WTC11 (cell line): ENCODE data around the gene RANBP6. TPM values are rescaled to one million over a fixed set of nuclear protein-coding genes. Genes with fewer than 3 reads are reported as not detected.

Experiments
- ATAC-seq: fragments of 200-7000 bp; cut with Tn5 transposase; 2 replicates; pipeline ENCODE4 v1.10.0; 2021; ENCODE audit warnings: mild to moderate bottlenecking, moderate library complexity
- CTCF ChIA-PET: fragments of 300-600 bp; sonication (Branson Sonifier 250); formaldehyde crosslinking; loops from one replicate; lab custom pipeline; 2021; ENCODE audit warnings: antibody characterized with exemption; lab: Charles Lee
- POLR2A ChIA-PET: fragments of 350-600 bp; sonication (Branson Sonifier 250); formaldehyde crosslinking; loops from one replicate; lab custom pipeline; 2021; ENCODE audit warnings: antibody characterized with exemption; lab: Charles Lee
- DNase-seq: peaks from one replicate; pipeline ENCODE4 v3.0.0; 2021; ENCODE audit warnings: low spot score
- H3K27ac Mint-ChIP-seq: 2 replicates; pipeline ENCODE4 v1.8.0; 2021; ENCODE audit warnings: mixed read lengths
- H3K27me3 Mint-ChIP-seq: 2 replicates; pipeline ENCODE4 v1.8.0; 2021; ENCODE audit warnings: low read depth, mild to moderate bottlenecking, moderate library complexity, mixed read lengths
- H3K36me3 Mint-ChIP-seq: 2 replicates; pipeline ENCODE4 v1.8.0; 2021; ENCODE audit warnings: mixed read lengths
- H3K4me1 Mint-ChIP-seq: 2 replicates; pipeline ENCODE4 v1.8.0; 2022; ENCODE audit warnings: mixed read lengths
- H3K4me3 Mint-ChIP-seq: 2 replicates; pipeline ENCODE4 v1.8.0; 2021; ENCODE audit warnings: mild to moderate bottlenecking, moderate library complexity, mixed read lengths
- H3K9me3 Mint-ChIP-seq: 2 replicates; pipeline ENCODE4 v1.8.0; 2021; ENCODE audit warnings: mixed read lengths
- CBFB ChIP-seq: sonication (generic); formaldehyde crosslinking; IDR thresholded peaks from 2 replicates; pipeline ENCODE4 v1.8.1; 2022; ENCODE audit warnings: mild to moderate bottlenecking, low read depth, missing genetic modification reagents
- CREB1 ChIP-seq: sonication (generic); formaldehyde crosslinking; IDR thresholded peaks from 2 replicates; pipeline ENCODE4 v1.8.0; 2023; ENCODE audit warnings: mild to moderate bottlenecking, missing genetic modification reagents
- FOXJ3 ChIP-seq: sonication (generic); formaldehyde crosslinking; IDR thresholded peaks from 2 replicates; pipeline ENCODE4 v1.9.0; 2021; ENCODE audit warnings: missing genetic modification reagents, mild to moderate bottlenecking, borderline replicate concordance
- GTF2I ChIP-seq: fragments of 250-450 bp; sonication (Bioruptor Pico); conservative IDR thresholded peaks from 2 replicates; pipeline ENCODE4 v1.4.0; 2021; ENCODE audit warnings: mild to moderate bottlenecking
- HMGA2 ChIP-seq: fragments of 250-450 bp; sonication (Bioruptor Pico); IDR thresholded peaks from 2 replicates; pipeline ENCODE4 v1.4.0; 2021; ENCODE audit warnings: mild to moderate bottlenecking, moderate library complexity
- NFYB ChIP-seq: sonication (generic); formaldehyde crosslinking; conservative IDR thresholded peaks from 2 replicates; pipeline ENCODE4 v1.8.0; 2022; ENCODE audit warnings: low read depth, missing genetic modification reagents
- NR1H2 ChIP-seq: sonication (generic); formaldehyde crosslinking; IDR thresholded peaks from 2 replicates; pipeline ENCODE4 v1.9.0; 2021; ENCODE audit warnings: mild to moderate bottlenecking, moderate library complexity, missing genetic modification reagents
- PRRX2 ChIP-seq: fragments of 250-450 bp; sonication (Bioruptor Pico); IDR thresholded peaks from 2 replicates; pipeline ENCODE4 v1.8.0; 2021; ENCODE audit warnings: mild to moderate bottlenecking
- ZNF219 ChIP-seq: sonication (generic); formaldehyde crosslinking; IDR thresholded peaks from 2 replicates; pipeline ENCODE4 v1.8.0; 2023; ENCODE audit warnings: missing genetic modification reagents, mild to moderate bottlenecking, borderline replicate concordance
- ZNF263 ChIP-seq: sonication (generic); formaldehyde crosslinking; IDR thresholded peaks from 2 replicates; pipeline ENCODE4 v1.8.1; 2022; ENCODE audit warnings: low read depth, mild to moderate bottlenecking, moderate library complexity, missing genetic modification reagents
- total RNA-seq: library from RNA; stranded (reverse); gene quantifications from 3 replicates; pipeline ENCODE4 v1.2.3, GENCODE V29; 2021
- TF ChIP-seq, protein P1 (sequence below): fragments of 200-600 bp; IDR thresholded peaks from 2 replicates; pipeline ENCODE4 v1.8.0; 2022; ENCODE audit warnings: antibody characterized with exemption
- TF ChIP-seq, protein P2 (sequence below): fragments of 250-450 bp; sonication (Bioruptor Pico); IDR thresholded peaks from 2 replicates; pipeline ENCODE4 v1.9.0; 2021; ENCODE audit warnings: mild to moderate bottlenecking
- TF ChIP-seq, protein P3 (sequence below): fragments of 250-450 bp; sonication (Bioruptor Pico); conservative IDR thresholded peaks from 2 replicates; pipeline ENCODE4 v1.9.0; 2021; ENCODE audit warnings: mild to moderate bottlenecking
- TF ChIP-seq, protein P4 (sequence below): sonication (generic); formaldehyde crosslinking; IDR thresholded peaks from 2 replicates; pipeline ENCODE4 v1.8.1; 2023; ENCODE audit warnings: mild to moderate bottlenecking, missing genetic modification reagents
- TF ChIP-seq, protein P5 (sequence below): fragments of 250-450 bp; sonication (Bioruptor Pico); IDR thresholded peaks from 2 replicates; pipeline ENCODE4 v2.1.2; 2022; ENCODE audit warnings: mild to moderate bottlenecking, moderate library complexity
- TF ChIP-seq, protein P6 (sequence below): sonication (generic); formaldehyde crosslinking; IDR thresholded peaks from 2 replicates; pipeline ENCODE4 v1.8.0; 2023; ENCODE audit warnings: missing genetic modification reagents
- TF ChIP-seq, protein P7 (sequence below): fragments of 250-450 bp; sonication (Bioruptor Pico); IDR thresholded peaks from 2 replicates; pipeline ENCODE4 v1.8.0; 2021; ENCODE audit warnings: mild to moderate bottlenecking
- TF ChIP-seq, protein P8 (sequence below): sonication (generic); formaldehyde crosslinking; IDR thresholded peaks from 2 replicates; pipeline ENCODE4 v1.8.0; 2022; ENCODE audit warnings: missing genetic modification reagents

Gene RANBP6
- total RNA-seq, 1 experiment from 2014 or later, result 20.1 TPM

DNA sequence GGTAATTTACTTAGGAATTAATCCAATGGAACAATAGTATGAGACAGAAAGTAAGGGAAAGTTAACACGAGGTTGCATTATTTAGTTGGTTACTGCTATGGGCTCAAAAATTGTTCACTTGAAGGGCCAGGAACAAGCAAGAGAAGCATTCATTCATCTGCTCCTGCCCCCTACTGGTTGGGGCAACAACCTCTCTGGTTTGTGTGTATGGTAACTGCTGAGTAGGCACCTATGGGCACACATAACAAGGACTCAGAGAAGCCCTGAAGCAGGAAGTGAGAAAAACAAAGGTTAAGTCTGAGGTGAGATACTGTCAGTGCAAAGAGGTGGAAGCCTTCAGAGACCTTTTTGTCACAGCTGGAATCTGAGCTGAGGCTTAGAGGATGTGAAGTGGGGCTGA lies 34.4 kb upstream of the RANBP6 start:
- H3K36me3 Mint-ChIP-seq, result no peaks in the 10 kb centered on the region
- ATAC-seq (peak; percentile 69), DNase-seq (peak; percentile 31)
- no peak for TF ChIP-seq ZNF219
- TF ChIP-seq, protein P1, sequence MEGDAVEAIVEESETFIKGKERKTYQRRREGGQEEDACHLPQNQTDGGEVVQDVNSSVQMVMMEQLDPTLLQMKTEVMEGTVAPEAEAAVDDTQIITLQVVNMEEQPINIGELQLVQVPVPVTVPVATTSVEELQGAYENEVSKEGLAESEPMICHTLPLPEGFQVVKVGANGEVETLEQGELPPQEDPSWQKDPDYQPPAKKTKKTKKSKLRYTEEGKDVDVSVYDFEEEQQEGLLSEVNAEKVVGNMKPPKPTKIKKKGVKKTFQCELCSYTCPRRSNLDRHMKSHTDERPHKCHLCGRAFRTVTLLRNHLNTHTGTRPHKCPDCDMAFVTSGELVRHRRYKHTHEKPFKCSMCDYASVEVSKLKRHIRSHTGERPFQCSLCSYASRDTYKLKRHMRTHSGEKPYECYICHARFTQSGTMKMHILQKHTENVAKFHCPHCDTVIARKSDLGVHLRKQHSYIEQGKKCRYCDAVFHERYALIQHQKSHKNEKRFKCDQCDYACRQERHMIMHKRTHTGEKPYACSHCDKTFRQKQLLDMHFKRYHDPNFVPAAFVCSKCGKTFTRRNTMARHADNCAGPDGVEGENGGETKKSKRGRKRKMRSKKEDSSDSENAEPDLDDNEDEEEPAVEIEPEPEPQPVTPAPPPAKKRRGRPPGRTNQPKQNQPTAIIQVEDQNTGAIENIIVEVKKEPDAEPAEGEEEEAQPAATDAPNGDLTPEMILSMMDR, result peak; percentile 46; the same call in 1 of the 2 replicates
- no peak for TF ChIP-seq NR1H2 (CRISPR knock-in tag)
- no peak for TF ChIP-seq CBFB (CRISPR knock-in tag)
- 0 out of 2 replicates have a peak, but pooled peaks have one; percentile 17 for TF ChIP-seq PRRX2 (CRISPR knock-in tag)
- TF ChIP-seq, protein P2, sequence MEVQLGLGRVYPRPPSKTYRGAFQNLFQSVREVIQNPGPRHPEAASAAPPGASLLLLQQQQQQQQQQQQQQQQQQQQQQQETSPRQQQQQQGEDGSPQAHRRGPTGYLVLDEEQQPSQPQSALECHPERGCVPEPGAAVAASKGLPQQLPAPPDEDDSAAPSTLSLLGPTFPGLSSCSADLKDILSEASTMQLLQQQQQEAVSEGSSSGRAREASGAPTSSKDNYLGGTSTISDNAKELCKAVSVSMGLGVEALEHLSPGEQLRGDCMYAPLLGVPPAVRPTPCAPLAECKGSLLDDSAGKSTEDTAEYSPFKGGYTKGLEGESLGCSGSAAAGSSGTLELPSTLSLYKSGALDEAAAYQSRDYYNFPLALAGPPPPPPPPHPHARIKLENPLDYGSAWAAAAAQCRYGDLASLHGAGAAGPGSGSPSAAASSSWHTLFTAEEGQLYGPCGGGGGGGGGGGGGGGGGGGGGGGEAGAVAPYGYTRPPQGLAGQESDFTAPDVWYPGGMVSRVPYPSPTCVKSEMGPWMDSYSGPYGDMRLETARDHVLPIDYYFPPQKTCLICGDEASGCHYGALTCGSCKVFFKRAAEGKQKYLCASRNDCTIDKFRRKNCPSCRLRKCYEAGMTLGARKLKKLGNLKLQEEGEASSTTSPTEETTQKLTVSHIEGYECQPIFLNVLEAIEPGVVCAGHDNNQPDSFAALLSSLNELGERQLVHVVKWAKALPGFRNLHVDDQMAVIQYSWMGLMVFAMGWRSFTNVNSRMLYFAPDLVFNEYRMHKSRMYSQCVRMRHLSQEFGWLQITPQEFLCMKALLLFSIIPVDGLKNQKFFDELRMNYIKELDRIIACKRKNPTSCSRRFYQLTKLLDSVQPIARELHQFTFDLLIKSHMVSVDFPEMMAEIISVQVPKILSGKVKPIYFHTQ (CRISPR knock-in tag), result no peak
- TF ChIP-seq, protein P3, sequence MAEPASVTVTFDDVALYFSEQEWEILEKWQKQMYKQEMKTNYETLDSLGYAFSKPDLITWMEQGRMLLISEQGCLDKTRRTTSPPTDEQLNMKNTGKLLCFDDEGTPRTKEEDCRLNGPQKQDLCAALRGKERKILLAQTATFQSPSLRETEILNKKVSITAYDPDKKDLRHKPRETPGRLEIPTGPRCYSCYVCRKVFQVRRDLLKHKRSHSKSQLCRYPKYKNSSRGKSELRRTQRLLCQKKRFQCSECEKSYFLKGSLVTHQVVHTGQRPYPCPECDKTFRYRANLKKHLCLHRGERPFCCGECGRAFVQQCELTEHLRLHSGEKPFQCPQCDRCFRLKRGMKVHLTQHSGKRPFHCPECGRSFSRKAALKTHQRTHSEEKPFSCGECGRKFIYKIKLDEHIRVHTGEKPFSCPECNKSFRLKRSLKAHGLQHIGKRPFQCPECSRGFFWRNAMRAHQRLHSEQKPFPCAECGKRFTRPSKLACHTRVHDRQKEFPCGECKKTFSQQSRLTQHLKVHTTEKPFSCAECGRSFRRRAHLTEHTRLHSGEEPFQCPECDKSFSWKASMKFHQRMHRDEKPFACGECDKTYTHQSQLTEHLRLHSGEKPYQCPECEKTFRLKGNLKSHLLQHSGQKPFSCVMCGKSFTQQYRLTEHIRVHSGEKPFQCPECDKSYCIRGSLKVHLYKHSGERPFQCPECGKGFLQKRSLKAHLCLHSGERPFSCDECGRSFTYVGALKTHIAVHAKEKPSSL (CRISPR knock-in tag), result no peak
- no peak for TF ChIP-seq ZNF263 (CRISPR knock-in tag)
- no peak for TF ChIP-seq HMGA2
- no peak for TF ChIP-seq FOXJ3 (CRISPR knock-in tag)
- TF ChIP-seq, protein P4, sequence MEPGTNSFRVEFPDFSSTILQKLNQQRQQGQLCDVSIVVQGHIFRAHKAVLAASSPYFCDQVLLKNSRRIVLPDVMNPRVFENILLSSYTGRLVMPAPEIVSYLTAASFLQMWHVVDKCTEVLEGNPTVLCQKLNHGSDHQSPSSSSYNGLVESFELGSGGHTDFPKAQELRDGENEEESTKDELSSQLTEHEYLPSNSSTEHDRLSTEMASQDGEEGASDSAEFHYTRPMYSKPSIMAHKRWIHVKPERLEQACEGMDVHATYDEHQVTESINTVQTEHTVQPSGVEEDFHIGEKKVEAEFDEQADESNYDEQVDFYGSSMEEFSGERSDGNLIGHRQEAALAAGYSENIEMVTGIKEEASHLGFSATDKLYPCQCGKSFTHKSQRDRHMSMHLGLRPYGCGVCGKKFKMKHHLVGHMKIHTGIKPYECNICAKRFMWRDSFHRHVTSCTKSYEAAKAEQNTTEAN (CRISPR knock-in tag), result no peak
- TF ChIP-seq, protein P5, sequence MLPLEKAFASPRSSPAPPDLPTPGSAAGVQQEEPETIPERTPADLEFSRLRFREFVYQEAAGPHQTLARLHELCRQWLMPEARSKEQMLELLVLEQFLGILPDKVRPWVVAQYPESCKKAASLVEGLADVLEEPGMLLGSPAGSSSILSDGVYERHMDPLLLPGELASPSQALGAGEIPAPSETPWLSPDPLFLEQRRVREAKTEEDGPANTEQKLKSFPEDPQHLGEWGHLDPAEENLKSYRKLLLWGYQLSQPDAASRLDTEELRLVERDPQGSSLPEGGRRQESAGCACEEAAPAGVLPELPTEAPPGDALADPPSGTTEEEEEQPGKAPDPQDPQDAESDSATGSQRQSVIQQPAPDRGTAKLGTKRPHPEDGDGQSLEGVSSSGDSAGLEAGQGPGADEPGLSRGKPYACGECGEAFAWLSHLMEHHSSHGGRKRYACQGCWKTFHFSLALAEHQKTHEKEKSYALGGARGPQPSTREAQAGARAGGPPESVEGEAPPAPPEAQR (CRISPR knock-in tag), result no peak
- TF ChIP-seq, protein P6, sequence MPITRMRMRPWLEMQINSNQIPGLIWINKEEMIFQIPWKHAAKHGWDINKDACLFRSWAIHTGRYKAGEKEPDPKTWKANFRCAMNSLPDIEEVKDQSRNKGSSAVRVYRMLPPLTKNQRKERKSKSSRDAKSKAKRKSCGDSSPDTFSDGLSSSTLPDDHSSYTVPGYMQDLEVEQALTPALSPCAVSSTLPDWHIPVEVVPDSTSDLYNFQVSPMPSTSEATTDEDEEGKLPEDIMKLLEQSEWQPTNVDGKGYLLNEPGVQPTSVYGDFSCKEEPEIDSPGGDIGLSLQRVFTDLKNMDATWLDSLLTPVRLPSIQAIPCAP, result no peak
- ChIA-PET POLR2A (no interaction called here), CTCF (no interaction called here)
- peaks cover 13% of the 10 kb centered on the region for H3K4me1 Mint-ChIP-seq
- no peaks in the 10 kb centered on the region for H3K9me3 Mint-ChIP-seq
- H3K4me3 Mint-ChIP-seq, result no peak overlapping the region
- H3K27ac Mint-ChIP-seq, result no peak overlapping the region
- H3K27me3 Mint-ChIP-seq, result no peaks in the 10 kb centered on the region

DNA sequence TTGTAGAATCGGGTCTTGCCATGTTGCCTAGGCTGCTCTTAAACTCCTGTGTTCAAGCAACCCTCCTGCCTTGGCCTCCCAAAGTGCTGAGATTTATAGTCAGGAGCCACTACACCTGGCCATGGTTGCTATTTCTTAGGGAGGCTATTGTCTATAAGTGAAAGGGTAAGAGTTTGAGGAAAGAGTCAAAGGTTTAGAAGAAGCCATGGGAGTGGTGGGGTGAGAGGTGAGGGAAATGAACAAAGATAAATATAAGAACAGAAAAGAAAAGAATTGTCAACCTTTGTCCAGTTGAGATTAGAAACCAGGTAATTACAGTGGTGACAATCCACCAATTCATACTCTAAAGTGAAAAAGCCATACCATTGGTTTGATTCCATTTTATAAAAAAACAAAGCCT lies 32.6 kb upstream of the RANBP6 start:
- Mint-ChIP-seq H3K36me3 (no peaks in the 10 kb centered on the region), H3K4me1 (peaks cover 8% of the 10 kb centered on the region), H3K4me3 (no peak overlapping the region), H3K27ac (no peak overlapping the region), H3K27me3 (no peaks in the 10 kb centered on the region), H3K9me3 (no peaks in the 10 kb centered on the region)
- ATAC-seq (no peak), DNase-seq (no peak)
- ChIA-PET CTCF (no interaction called here), POLR2A (no interaction called here)
- TF ChIP-seq, protein P7, sequence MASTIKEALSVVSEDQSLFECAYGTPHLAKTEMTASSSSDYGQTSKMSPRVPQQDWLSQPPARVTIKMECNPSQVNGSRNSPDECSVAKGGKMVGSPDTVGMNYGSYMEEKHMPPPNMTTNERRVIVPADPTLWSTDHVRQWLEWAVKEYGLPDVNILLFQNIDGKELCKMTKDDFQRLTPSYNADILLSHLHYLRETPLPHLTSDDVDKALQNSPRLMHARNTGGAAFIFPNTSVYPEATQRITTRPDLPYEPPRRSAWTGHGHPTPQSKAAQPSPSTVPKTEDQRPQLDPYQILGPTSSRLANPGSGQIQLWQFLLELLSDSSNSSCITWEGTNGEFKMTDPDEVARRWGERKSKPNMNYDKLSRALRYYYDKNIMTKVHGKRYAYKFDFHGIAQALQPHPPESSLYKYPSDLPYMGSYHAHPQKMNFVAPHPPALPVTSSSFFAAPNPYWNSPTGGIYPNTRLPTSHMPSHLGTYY (CRISPR knock-in tag), result no peak
- TF ChIP-seq NFYB, result no peak
- TF ChIP-seq CBFB (CRISPR knock-in tag), result no peak
- TF ChIP-seq, protein P6, result no peak
- TF ChIP-seq, protein P8, sequence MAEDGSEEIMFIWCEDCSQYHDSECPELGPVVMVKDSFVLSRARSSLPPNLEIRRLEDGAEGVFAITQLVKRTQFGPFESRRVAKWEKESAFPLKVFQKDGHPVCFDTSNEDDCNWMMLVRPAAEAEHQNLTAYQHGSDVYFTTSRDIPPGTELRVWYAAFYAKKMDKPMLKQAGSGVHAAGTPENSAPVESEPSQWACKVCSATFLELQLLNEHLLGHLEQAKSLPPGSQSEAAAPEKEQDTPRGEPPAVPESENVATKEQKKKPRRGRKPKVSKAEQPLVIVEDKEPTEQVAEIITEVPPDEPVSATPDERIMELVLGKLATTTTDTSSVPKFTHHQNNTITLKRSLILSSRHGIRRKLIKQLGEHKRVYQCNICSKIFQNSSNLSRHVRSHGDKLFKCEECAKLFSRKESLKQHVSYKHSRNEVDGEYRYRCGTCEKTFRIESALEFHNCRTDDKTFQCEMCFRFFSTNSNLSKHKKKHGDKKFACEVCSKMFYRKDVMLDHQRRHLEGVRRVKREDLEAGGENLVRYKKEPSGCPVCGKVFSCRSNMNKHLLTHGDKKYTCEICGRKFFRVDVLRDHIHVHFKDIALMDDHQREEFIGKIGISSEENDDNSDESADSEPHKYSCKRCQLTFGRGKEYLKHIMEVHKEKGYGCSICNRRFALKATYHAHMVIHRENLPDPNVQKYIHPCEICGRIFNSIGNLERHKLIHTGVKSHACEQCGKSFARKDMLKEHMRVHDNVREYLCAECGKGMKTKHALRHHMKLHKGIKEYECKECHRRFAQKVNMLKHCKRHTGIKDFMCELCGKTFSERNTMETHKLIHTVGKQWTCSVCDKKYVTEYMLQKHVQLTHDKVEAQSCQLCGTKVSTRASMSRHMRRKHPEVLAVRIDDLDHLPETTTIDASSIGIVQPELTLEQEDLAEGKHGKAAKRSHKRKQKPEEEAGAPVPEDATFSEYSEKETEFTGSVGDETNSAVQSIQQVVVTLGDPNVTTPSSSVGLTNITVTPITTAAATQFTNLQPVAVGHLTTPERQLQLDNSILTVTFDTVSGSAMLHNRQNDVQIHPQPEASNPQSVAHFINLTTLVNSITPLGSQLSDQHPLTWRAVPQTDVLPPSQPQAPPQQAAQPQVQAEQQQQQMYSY (CRISPR knock-in tag), result no peak
- TF ChIP-seq GTF2I, result no peak
- no peak for TF ChIP-seq CREB1 (CRISPR knock-in tag)
